ENCODE measurements around the gene PAQR7.
A peak's percentile ranks its signal among the peaks of the same experiment; 100 is the strongest.

PAQR7 gene, protein sequence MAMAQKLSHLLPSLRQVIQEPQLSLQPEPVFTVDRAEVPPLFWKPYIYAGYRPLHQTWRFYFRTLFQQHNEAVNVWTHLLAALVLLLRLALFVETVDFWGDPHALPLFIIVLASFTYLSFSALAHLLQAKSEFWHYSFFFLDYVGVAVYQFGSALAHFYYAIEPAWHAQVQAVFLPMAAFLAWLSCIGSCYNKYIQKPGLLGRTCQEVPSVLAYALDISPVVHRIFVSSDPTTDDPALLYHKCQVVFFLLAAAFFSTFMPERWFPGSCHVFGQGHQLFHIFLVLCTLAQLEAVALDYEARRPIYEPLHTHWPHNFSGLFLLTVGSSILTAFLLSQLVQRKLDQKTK

DNA sequence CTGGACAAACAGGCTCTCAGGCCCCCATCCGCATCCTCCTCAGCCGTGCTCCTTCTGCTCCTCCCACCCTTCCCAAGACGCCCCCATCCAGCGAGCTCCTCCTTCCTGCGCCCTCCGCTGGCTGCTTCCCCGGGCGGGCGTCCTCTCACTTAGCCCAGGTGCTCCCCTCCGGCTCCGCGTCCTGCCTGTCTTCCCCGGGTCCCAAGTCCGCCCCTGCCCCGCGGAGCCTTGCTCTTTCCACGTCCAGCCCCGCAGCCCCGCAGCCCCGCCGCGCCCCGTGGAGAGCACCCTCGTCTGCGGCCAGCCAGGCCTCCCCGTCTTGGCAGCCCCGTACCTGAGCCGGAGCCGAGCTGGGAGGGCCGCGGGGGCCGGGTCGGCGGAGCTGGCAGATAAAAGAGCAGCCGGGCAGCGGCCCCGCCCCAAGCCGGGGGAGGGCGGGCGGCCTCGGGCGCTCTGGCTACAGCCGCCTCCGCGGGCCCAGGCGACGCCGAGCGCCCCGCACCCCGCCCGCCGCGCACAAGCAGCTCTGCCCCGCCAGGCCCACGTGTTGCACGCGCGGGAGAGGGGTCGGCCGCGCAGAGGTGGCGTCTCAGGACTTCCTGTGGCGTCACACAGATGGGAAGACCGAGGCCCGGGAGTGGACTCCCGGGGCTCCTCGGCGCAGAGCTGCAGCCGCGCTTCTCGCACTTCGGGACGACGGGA lies at the start of gene PAQR7:
PAQR7 (minus strand) TSS at position 555 of the 702 bp plus-strand sequence. CDS start 11,869 bp downstream, outside the sequence.
- DNase-seq = no peak

DNA sequence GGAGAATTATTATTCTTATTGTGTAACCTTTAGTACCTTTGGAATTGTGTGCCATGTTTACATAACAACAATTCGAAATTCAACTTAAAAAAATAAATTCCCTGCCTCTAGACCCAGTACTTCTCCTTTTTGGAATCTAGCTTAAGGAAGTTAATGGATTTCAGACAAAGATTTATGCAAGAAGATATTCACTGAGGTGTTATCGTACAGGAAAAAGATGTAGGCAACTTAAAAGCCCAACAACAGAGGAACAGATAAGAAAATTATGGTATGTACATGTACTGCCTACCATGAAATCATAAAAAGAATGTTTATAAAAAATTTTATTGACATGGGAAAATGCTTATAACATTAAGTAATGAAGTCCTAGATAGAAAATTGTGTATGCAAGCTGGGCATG lies 48.9 kb upstream of the PAQR7 start:
- no peak for DNase-seq

DNA sequence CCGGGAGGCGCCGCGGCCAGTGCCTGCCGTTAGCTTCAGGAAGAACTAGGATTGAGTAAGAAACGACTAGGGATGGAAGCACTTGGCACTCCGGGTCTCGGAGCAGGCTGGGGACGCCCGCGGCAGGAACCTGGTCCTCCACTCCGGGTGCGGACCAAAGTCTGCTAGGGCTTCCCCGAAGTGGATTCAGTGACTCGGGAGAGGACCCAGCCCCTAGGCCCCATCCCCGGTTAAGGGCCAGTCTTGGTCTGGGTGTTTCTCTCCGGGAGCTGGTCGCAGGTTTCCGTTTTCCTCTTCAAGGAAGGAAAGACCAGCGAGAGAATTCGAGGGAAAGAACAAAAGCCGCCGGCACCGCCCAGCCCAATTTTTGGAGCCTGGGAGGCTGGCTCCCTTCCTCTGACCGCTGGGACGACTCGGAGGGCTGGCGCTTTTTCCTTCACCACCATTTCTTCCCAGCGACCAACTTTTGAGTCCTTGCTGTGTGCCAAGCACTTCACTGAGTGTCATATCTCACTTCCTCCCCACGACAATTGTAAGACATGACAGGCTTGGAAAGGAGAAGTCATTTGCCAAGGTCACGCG lies 47.6 kb upstream of the PAQR7 start:
- no peak for DNase-seq

DNA sequence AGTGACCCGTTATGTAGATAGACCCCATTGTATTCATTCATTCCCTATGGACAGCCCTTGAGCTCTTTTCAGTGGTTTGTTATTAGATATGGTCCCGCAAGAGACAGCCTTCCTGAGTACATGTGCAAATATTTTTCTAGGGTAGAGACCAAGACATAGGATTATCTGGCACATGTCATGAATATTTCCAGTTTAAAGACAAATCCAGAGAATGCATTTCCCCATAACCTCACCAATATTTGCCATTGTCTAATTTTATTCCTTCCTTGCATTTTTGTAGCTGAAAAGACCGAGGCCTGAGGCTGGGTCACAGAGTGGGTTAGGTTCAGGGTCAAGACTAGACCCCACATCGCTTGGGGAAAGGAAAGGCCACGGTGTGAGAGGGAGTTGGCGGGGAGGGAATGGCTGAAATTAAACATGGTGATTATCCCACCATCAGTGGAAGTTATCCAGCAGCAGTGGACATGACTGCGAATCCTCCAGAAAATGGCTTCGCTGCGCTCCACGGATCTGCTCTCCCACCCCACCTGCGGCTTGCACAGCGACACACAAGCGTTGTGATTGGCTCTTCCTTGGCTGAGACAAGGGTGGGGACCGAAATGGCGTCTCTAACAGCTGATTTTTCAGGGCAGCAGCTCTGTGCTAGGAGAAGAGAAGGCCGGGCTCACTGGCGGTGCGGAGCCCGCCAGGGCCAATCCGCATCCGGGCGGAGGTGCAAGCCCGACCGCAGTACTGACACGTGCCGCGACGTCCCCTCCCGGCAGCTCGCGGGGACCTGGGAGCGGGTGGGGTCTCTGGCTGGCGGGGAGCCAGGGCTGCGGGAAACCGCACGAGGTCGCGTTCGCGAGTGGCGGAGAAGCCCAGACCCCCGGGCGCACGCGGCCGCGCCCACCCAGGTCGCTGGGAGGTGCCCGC lies 46.8 kb upstream of the PAQR7 start:
- DNase-seq = no peak

DNA sequence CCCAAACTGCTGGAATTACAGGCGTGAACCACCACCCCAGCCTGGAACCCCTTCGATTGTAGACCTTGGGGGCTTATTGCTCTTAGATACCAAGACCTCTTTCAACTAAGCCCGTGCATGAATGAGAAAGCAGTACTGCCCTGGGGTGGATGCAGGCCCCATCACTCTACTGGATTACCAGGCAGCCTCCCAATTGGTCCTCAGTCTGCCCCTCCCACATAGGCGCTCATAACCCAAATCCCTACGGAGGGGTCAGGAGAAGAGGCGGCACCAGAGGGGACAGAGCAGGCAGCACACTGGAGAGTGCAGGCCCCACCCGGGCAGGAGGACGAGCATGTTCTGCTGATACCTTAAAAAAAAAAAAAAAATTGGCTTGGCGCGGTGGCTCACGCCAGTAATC lies 43.1 kb upstream of the PAQR7 start:
- no peak for DNase-seq

DNA sequence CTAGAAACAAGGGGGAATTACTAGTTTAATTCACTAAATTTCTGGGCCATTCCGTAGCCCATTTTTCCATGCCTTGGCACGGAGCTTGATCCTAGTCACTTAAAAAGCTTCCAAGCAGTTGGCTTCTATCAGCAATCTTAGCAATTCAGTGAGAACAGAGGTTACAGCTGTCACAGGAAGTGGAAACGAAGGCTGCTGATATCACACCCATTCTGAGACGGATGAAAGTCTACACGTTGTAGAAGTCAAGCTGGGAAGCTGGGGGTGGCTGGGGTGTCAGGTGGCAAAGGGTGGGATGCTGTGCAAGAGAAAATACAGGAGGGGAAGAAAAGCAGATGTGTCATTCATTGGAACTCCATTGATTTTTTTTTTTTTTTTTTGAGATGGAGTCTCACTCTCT lies 42.5 kb upstream of the PAQR7 start:
- DNase-seq = no peak

DNA sequence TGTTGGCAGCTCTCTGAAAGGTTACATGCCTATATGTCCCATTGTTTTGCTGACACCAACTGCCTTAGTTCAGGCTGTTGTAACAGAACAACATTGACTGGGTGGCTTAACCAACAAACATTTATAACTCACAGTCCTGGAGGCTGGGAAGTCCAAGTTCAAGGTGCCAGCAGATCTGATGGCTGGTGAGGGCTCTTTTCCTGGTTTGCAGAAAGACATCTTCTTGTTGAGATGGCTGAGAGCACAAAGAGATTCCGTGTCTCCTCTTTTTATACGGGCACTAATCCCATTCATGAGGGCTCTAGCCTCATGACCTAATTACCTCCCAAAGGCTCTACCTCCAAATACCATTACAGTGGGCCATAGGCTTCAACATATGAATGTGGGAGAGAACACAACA lies 41.0 kb upstream of the PAQR7 start:
- DNase-seq = no peak

DNA sequence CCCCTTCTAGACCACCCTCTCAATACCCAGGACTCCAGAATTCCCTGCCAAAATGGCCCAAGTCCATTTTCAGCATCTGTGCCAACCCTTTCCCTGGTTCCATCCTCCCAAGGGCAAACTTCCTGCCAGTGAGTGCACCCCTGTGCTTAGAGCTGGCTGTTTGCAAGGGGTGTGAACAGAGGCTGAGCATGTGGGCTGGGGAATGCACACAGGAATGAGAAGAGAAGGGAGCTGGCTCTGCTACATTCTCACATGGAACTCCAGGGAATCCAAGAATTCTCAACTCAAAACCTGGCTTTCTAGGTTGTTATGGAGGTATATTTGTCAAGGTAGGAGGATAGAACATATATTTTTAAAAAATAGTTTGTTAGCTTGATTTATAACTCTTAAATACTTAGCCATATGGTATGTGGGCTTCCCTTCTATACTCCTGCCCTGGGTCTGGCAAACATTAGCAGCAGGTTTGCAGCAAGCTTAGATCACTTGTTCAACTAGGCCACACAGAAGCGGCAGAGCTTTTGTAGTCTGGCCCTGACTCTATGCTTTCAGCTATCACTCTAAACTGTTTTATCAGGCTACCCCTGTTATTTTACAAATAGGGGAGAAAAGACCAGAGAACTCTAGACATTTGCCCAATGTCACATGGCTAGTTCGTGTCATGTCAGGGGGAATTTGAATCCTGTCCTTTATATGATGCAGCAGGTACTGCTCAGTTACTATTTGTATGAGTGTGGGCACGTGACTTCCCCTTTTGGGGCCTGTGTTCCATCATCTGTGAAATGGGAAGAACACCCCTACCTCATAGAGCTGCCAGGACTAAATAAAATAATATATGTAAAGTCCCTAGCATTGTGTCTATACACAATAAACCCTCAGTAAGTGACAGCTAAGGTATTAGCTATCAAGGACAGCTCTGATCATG lies 38.8 kb upstream of the PAQR7 start:
- DNase-seq = no peak

DNA sequence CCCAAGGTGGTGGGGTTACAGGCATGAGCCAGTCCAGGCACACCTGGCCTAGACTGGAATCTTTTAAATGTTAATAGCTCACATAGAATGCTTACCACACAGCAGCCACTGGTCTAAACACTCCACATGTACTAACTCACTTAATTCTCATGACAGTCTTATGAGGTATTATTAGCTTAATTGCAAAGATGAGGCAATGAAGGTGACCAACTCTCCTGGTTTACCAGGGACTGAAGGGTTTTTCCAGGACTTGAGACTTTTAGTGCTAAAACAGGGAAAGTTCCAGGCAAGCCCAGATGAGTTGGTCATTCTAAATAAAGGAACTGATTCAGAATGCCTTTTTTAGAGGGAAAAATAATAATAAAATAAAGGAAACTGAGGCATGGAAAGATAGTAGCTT lies 37.7 kb upstream of the PAQR7 start:
- DNase-seq = no peak

DNA sequence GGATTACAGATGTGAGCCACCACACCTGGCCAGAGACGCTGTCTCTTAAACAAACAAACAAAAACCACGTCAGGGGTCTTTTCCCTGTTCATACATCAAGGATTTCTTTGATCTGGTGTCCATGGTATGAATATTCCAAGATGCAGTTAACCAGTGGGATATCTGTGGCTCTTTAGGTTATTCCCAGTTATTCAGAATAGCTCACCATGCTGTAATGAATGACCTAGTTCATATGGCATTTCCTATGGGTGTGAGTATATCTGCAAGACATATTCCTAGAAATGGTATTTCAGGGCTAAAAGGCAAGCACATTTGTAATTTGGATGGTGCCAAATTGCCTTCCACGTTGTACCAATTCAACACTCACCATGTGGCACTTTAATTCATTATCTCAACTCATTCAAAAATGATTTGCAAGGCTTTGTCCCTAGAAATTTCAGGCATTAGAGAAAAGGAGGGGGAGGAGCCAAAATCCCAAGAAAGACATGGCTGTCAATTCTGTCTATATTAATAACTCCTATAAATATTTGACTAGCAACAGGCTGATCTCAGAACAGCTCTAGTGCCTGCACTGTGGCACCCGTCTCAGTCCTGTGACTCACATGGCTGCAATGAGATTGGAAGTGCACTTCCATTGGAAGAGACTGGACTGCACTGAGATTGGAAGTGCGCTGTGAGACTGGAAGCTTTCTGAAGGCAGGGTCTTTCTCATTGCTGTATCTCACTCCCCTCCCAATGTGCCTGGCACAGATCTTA lies 36.7 kb upstream of the PAQR7 start:
- DNase-seq = no peak

DNA sequence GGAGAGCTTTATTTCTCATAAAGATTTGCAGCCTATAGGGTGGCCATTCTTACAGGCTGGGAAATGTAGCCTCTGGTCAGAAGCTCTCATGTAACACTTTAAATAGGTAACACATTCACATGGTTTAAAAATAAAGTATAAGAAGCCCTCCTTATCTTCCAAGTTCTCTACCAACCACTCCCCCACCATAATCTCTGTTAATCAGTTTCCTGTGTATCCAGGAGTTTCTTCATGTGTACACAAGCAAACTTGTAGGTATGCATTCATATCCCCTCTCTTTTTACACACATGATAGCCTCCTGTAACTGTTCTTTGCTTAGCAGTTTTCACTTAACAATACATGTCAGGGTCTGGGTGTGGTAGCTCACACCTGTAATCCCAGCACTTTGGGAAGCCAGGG lies 35.7 kb upstream of the PAQR7 start:
- DNase-seq = no peak

DNA sequence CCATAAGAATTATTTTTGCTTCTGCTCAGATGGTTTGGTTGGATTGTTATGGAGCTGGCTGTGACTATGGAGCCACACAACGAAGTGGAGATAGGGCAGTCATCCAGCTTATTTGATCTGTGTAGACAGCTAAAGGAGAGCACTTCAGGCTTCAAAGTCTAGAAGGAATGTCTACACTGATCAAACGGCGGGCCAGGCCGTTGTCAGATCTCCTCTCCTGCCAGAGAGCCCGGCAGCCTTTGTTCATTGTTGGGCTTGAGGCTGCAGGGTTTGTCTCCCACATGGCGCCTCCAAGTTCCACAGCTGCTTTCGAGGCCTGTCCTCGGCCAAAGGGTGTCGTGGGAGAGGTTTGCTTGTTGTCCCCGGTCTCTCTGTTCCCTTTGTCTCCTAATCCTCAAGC lies 33.5 kb upstream of the PAQR7 start:
- no peak for DNase-seq

DNA sequence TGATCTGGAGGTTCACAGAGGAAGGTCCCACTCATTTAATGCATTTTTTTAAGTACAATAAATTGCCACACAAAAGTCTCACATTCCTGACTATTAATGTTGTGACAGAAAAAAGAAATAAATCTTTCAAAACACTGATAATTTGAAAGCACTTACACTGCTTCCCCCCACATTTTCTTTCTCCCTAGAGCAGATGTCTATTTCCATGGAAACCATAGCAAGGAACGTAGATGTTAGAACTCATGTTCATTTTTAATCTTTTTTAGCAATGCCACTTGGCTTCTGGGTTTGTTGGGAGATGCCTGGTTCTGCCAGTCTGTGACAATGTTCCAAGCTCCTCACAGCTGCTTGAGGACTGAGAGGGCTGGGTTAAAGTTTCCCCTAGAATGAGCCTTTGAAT lies 32.7 kb upstream of the PAQR7 start:
- no peak for DNase-seq

DNA sequence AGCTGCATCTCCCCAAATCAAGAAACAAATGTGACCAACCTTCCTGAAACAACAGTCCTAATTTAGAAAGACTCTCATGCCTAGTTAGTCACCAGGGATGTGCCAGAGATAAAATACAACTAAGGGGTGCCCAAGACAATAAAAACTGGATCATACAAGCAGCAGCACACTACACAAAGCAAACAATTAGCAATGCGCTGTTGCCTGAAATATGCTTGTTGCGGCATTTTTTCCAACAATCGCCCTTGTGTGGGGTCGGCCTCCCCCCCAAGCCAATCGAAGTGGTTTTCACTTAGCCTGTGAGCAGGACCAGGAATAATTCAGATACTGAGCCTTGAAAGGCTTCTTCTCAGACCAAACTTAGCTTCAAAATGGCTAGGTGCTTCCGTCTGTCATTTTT lies 32.1 kb upstream of the PAQR7 start:
- no peak for DNase-seq

DNA sequence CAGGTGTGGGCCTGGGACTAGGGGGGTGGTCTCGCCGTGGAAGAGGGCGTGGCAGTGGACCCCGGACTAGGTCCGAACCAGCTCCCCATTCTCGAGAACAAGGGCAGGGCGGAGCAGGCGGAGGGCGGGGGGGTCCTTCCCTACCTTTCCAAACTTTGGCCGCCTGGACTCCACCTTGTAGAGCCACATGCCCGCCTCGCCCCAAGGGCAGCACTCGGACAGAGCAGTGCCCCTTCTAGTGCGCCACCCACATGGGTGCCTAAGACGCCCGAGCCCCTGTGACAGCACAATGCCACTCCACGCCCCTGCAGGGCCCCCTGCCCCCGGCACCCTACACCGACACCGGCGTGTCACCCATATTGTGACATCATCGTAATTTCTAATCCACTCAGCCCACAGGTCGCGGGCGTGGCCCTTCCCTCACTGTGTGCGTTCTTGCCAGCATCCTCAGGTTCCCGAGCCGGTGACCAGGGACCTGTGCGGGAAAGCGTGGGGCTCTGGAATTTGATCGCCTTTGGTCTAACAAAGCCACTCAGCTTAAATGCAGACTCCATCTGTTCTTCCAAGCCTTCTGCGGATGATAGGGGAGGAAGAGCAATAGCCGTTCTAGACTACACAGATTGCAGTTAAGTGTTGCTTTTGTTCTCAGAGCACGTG lies 31.3 kb upstream of the PAQR7 start:
- no peak for DNase-seq

DNA sequence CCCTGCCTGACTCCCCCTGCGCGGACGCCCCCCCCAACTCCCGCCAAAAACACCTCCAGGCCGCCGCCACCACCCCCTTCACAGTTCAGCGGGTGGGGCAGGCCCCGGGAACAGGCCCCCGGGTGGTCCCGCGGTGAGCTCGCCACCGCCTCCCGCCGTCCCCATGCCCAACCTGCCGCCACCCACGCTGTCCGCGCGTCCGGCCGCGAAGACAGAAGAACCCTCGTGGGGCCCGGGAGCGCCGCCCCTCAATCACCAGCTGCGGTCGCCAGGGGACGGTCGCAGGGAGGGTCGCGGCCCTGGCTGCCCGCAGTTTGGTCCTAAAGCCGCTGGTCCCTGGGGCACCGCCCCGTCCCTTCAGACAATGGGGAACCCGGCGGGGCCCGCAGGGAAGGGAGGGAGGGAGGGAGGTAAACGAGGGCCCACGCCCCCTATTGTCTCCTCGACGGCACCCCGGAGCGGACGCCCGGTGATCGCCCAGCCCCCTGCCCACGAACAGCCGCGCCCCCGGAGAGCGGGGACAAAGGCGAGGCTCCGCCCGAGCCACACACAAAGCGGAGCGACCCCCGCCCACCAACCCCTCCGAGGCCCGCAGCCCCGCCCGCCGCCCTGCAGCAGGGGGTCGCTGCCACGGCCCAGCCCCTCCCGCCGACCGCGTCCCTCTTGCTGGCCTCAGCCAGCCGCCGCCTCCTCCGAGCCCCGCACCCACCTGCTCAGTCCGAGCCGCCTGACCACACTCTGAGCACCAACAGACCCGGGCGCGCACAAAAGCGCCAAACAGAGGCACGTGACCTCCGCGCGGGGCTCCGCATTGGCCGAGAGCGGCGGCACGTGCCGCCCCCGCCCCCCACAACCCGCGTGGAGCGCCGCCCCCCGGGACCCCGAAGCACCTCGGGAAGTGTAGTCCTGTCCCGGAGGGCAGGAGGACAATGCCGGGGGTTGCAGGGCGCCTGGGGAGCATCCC lies 30.5 kb upstream of the PAQR7 start, which contains the start of gene STMN1:
STMN1 (minus strand) TSS at position 740 of the 964 bp plus-strand sequence. CDS start 1,743 bp downstream, outside the sequence.
- DNase-seq = peak; percentile 89

DNA sequence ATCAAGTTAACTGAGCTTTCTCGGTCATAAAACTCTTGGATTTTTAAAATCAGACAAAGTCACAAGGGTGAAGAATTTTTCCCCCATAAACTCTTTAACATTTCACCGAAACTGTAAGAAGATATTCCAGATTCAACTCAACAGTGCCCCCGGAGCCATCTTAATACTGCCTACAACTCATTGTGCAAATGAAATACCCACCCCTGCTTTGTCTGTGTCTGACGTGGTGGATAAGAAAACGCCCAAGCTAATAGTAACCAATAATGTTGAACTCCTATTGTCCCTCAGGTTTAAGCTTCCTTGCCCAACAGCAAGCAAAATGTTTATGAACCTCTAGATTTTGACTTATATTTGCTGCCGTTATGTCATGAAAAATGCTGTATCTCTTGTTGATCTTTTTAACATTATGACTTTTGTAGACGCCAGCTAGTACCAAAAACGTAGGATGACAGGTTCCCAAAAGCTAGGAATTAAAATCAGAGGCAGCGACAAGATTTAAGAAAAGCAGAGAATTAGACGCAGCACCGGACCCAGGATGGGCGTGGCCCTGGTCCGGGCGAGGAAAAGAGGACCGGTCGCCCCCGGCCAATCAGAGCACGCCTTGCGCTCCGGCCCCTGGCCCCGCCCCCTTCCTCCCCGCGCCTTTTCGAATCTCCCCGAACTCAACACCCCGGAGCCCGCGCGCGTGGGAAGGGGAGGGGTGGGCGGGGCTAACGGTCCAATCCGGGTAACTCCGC lies 29.6 kb upstream of the PAQR7 start:
- DNase-seq = peak; percentile 97

DNA sequence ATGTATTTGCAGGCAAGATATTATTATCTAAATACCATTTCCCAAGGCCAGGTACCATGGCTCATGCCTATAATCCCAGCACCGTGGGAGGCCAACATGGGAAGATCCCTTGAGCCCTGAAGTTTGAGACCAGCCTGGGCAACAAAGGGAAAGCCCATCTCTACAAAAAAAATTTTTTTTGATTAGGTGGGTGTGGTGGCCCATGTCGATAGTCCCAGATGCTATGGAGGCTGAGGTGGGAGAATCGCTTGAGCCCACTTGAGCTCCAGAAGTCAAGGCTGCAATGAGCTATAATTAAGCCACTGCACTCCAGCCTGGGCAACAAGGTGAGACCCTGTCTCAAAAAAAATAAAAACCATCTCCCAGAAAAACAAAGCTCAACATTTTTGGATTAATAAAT lies 28.5 kb upstream of the PAQR7 start:
- no peak for DNase-seq

DNA sequence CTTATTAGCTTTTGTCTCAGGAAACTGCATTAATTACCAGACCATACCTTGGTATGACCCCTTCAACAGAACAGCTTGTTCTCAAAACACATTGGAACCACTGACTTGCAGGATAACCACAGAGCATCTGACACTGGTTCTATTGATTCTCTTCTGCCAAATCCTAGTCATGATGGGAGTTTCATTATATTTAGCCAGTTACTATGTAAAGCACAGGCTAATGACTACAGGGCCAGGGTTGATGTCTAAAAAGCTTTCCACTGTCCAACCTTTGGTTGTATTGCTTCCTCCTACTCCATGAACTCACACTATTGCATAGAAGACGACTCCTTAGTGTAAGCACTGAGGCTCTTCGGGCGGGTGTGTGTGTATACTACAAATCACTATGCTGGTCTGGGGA lies 27.0 kb upstream of the PAQR7 start:
- DNase-seq = no peak
